ENCODE measurements around the gene TTYH2. TPM values are rescaled to one million over a fixed set of nuclear protein-coding genes. Genes with fewer than 3 reads are reported as not detected.

The TTYH2 gene
- total RNA-seq, 1 experiment from 2014 or later: 4.5 TPM

GRCh38 chr17:74219576-74220133 is 6.3 kb downstream of the TTYH2 start:
- 0 out of 2 replicates have a peak, but pooled peaks cover 4% of the 10 kb centered on the region for H3K9me3 Mint-ChIP-seq
- ATAC-seq (no peak), DNase-seq (ENCODE audit: low spot score) (no peak)
- H3K27me3 Mint-ChIP-seq (ENCODE audit: low read depth): peaks cover 11% of the 10 kb centered on the region
- TF ChIP-seq ZBTB43 (CRISPR knock-in tag; IDR thresholded peaks at IDR 0.05): no peak
- TF ChIP-seq E2F4 (CRISPR knock-in tag; IDR thresholded peaks at IDR 0.05; ENCODE audit: borderline replicate concordance, low read depth): no peak
- TF ChIP-seq E2F5 (CRISPR knock-in tag; IDR thresholded peaks at IDR 0.05): no peak
- TF ChIP-seq ZSCAN18 (CRISPR knock-in tag; IDR thresholded peaks at IDR 0.05): no peak
- H3K27ac Mint-ChIP-seq: no peak overlapping the region
- no peaks in the 10 kb centered on the region for H3K36me3 Mint-ChIP-seq
- ChIA-PET CTCF (interaction anchor here (0.6 to 0.8 kb wide), 3 partner anchors 29 to 130 kb away, joined by 3 to 4 read pairs (median 3); no protein-coding TSS in a partner anchor), POLR2A (interaction anchor here (0.6 kb wide), 1 partner anchor 183 kb away, joined by 4 read pairs; no protein-coding TSS in a partner anchor)
- peaks cover under 1% of the 10 kb centered on the region; the same call in 1 of the 2 replicates for H3K4me1 Mint-ChIP-seq
- no peak overlapping the region for H3K4me3 Mint-ChIP-seq

- TF ChIP-seq NFATC4 (CRISPR knock-in tag; IDR thresholded peaks at IDR 0.05) (no peak), CTCF (IDR thresholded peaks at IDR 0.05) (no peak), JAZF1 (CRISPR knock-in tag; IDR thresholded peaks at IDR 0.05) (no peak), RORB (CRISPR knock-in tag; IDR thresholded peaks at IDR 0.05) (no peak), ATF3 (CRISPR knock-in tag; conservative IDR thresholded peaks at IDR 0.05) (no peak), SMAD4 (CRISPR knock-in tag; IDR thresholded peaks at IDR 0.05) (no peak), IRF2 (CRISPR knock-in tag; IDR thresholded peaks at IDR 0.05; ENCODE audit: borderline replicate concordance, low read depth) (no peak), EMX1 (CRISPR knock-in tag; IDR thresholded peaks at IDR 0.05) (no peak), SP1 (CRISPR knock-in tag; conservative IDR thresholded peaks at IDR 0.05) (no peak), IRF1 (CRISPR knock-in tag; IDR thresholded peaks at IDR 0.05) (no peak), ZNF671 (CRISPR knock-in tag; IDR thresholded peaks at IDR 0.05) (no peak), MLX (CRISPR knock-in tag; IDR thresholded peaks at IDR 0.05) (no peak), OVOL2 (CRISPR knock-in tag; IDR thresholded peaks at IDR 0.05; ENCODE audit: borderline replicate concordance) (no peak), USF2 (CRISPR knock-in tag; IDR thresholded peaks at IDR 0.05) (no peak), NFYB (CRISPR knock-in tag; conservative IDR thresholded peaks at IDR 0.05; ENCODE audit: low read depth) (no peak)
- DNase-seq (ENCODE audit: low spot score): no peak
- H3K9me3 Mint-ChIP-seq: 0 out of 2 replicates have a peak, but pooled peaks cover 4% of the 10 kb centered on the region
- POLR2A ChIA-PET: interaction anchor here (0.6 kb wide), 1 partner anchor 183 kb away, joined by 4 read pairs; no protein-coding TSS in a partner anchor
- no peak for ATAC-seq
- H3K27me3 Mint-ChIP-seq (ENCODE audit: low read depth): peaks cover 7% of the 10 kb centered on the region; the same call in 1 of the 2 replicates
- no peaks in the 10 kb centered on the region for H3K4me1 Mint-ChIP-seq
- no peaks in the 10 kb centered on the region for H3K36me3 Mint-ChIP-seq
- no peak overlapping the region for H3K27ac Mint-ChIP-seq
- no peak overlapping the region for H3K4me3 Mint-ChIP-seq
- CTCF ChIA-PET: interaction anchor here (0.6 to 0.8 kb wide), 3 partner anchors 28 to 131 kb away, joined by 3 to 4 read pairs (median 3); no protein-coding TSS in a partner anchor
Observed at GRCh38 chr17:74220219-74220618, 6.8 kb downstream of the TTYH2 start.

Data from WTC11 (cell line).